Pancreas (tissue), 10 donors: ENCODE results near the gene METTL1. TPM values are rescaled to one million over a fixed set of nuclear protein-coding genes. Genes with fewer than 3 reads are reported as not detected.

Source experiments
- ATAC-seq, 4 donors: fragments of 200-7000 bp; cut with Tn5 transposase; one replicate each; pipeline versions ENCODE4 v1.8.0 to v1.9.1; 2020; ENCODE audit warnings: mild to moderate bottlenecking in 4 of 4, moderate library complexity in 4 of 4
- DNase-seq, 6 donors: peaks; one replicate each; pipeline ENCODE4 v3.0.0-alpha.2; 2020
- FAIRE-seq: peaks from 2 replicates; lab custom pipeline; 2012; peaks lifted over from hg19 to GRCh38; lab: Jason Lieb, UNC
- H3K27ac ChIP-seq, 4 donors: fragments of 200-600 bp; sonication (generic); 1 replicate in 3 of 4; 2 replicates in 1 of 4; pipeline versions ENCODE4 v1.5.0 to v1.8.0; 2020
- H3K27me3 ChIP-seq, 4 donors: fragments of 200-600 bp; one replicate each; pipeline ENCODE4 v1.8.0; 2021
- H3K36me3 ChIP-seq, 3 donors: fragments of 200-600 bp; sonication (generic) in 1 of 3; one replicate each; pipeline versions ENCODE4 v1.5.0 to v1.8.0; 2020 to 2021
- H3K4me1 ChIP-seq, 3 donors: fragments of 200-600 bp; one replicate each; pipeline ENCODE4 v1.8.0; 2021
- H3K4me3 ChIP-seq, 4 donors: fragments of 200-600 bp; sonication (generic) in 2 of 4; one replicate each; pipeline versions ENCODE4 v1.5.0 to v1.8.0; 2020 to 2021
- H3K9me3 ChIP-seq, 4 donors: fragments of 200-600 bp; one replicate each; pipeline ENCODE4 v1.8.0; 2021
- WGBS, 2 donors: extraction: QIAGEN DNeasy Blood & Tissue Kit; methylation state at CpG; one replicate each; pipeline ENCODE4 v1.1.7; 2013; 5-methylcytosine and 5-hydroxymethylcytosine counted together
- intact Hi-C, 3 donors: fragments of 100-400 bp; cut with DNase I; formaldehyde crosslinking; loops; one replicate each; pipeline versions ENCODE4 v1.11.1 to v1.14.2; 2022
- polyA plus RNA-seq, 2 donors: library from polyadenylated mRNA; stranded (reverse); fragments of 200-250 nt; gene quantifications; one replicate each; pipeline ENCODE4 v1.2.3, GENCODE V29; 2013
- total RNA-seq, 6 donors: library from RNA; stranded (reverse); fragmentation: NEBNext Ultra II Directional in 4 of 6; extraction: Animal tissue kit (Norgen Biotek cat#: 25700) in 4 of 6; gene quantifications; one replicate each; pipeline versions ENCODE4 v1.2.1 to v1.2.4, GENCODE V29; 2021 to 2023
- TF ChIP-seq, protein P1 (sequence below), 4 donors: fragments of 200-600 bp; sonication (generic) in 3 of 4; IDR thresholded peaks; one replicate each; pipeline versions ENCODE4 v1.5.0 to v1.8.0; 2021; ENCODE audit warnings: antibody characterized with exemption in 4 of 4
- donor health status: healthy with polysubstance abuse.
- donor health status: DM: no; HTN: no; CAD: no; lungs with moderate emphysema.
- donor health status: DM: no; HTN: no; CAD: no.
- donor health status: control.
- donor health status: control.
- donor health status: Bipolar disorder and iron deficiency.
- donor health status: DM: yes; HTN: yes; CAD: no.
- donor health status: DM: no; HTN: no; CAD: no.
- donor health status: DM: no; HTN: no; CAD: no.
- donor health status: DM: yes; HTN: yes; CAD: no.

Gene METTL1
- total and polyA plus RNA-seq, 8 donors: 11.5 to 55.9 (median 23.0) TPM

DNA sequence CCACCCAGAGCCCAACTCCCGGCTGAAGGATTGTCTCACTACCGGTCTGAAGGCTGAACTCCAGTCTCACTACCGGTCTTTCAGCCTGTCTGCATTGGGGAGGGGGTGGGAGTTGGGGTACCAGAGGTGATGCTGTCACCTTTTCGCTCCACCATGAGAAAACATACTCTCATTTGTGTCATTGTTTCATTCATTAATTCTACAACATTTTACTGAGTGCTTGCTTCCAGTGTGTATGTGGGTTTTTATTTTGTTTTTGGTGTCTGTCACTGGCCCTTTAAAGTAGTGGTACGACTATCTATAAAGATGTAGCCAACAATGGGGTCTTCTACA lies 19.3 kb downstream of the METTL1 start:
- H3K4me3 ChIP-seq: peak overlapping the region in 1 of 4 donors; percentile 77
- H3K9me3 ChIP-seq: no peaks in the 10 kb centered on the region
- DNase-seq: no peak
- 0 to 1% methylated on average over 5 of the region's 5 CpGs for WGBS, 2 donors
- H3K27ac ChIP-seq: peak overlapping the region; percentile 46 to 72 (median 64)
- ATAC-seq: no peak
- TF ChIP-seq, protein P1, sequence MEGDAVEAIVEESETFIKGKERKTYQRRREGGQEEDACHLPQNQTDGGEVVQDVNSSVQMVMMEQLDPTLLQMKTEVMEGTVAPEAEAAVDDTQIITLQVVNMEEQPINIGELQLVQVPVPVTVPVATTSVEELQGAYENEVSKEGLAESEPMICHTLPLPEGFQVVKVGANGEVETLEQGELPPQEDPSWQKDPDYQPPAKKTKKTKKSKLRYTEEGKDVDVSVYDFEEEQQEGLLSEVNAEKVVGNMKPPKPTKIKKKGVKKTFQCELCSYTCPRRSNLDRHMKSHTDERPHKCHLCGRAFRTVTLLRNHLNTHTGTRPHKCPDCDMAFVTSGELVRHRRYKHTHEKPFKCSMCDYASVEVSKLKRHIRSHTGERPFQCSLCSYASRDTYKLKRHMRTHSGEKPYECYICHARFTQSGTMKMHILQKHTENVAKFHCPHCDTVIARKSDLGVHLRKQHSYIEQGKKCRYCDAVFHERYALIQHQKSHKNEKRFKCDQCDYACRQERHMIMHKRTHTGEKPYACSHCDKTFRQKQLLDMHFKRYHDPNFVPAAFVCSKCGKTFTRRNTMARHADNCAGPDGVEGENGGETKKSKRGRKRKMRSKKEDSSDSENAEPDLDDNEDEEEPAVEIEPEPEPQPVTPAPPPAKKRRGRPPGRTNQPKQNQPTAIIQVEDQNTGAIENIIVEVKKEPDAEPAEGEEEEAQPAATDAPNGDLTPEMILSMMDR (IDR thresholded peaks at IDR 0.05): no peak
- peaks cover 0 to 15% (median 14%) of the 10 kb centered on the region in 3 donors for H3K4me1 ChIP-seq
- no peak for FAIRE-seq
- peaks cover 0 to 21% (median 13%) of the 10 kb centered on the region in 3 donors for H3K36me3 ChIP-seq
- intact Hi-C loops: no loop called here
- H3K27me3 ChIP-seq: no peaks in the 10 kb centered on the region

GRCh38 chr12:57751788-57752667 lies 19.9 kb downstream of the METTL1 start, which contains the start of gene CDK4:
CDK4 (minus strand) TSS chr12:57752310; CDS start chr12:57751717, 593 bp downstream.
- no peaks in the 10 kb centered on the region for H3K27me3 ChIP-seq
- FAIRE-seq (peak; percentile 23), ATAC-seq (peak; percentile 84 to 92 (median 85)), DNase-seq (peak; percentile 97 to 100 (median 100))
- TF ChIP-seq, protein P1 (IDR thresholded peaks at IDR 0.05): no peak
- peak within 1 kb of the TSS; percentile 31 to 77 (median 74) for H3K4me3 ChIP-seq
- peak within 1 kb of the TSS; percentile 74 to 89 (median 81) for H3K27ac ChIP-seq
- peaks cover 0 to 25% (median 14%) of the 10 kb centered on the region in 3 donors for H3K36me3 ChIP-seq
- H3K4me1 ChIP-seq: peaks cover 0 to 15% (median 14%) of the 10 kb centered on the region in 3 donors
- 0 to 1% methylated on average over 55 to 58 of the region's 58 CpGs for WGBS, 2 donors
- H3K9me3 ChIP-seq: no peaks in the 10 kb centered on the region
- intact Hi-C loops: no loop called here

GRCh38 chr12:57751432-57751787 lies 20.5 kb downstream of the METTL1 start:
- Histone ChIP-seq H3K27me3 (no peaks in the 10 kb centered on the region), H3K36me3 (peaks cover 0 to 25% (median 14%) of the 10 kb centered on the region in 3 donors), H3K4me1 (peaks cover 0 to 13% (median 12%) of the 10 kb centered on the region in 3 donors), H3K9me3 (no peaks in the 10 kb centered on the region), H3K4me3 (peak overlapping the region; percentile 31 to 77 (median 74)), H3K27ac (peak overlapping the region in 3 of 4 donors; percentile 74 to 89 (median 78))
- intact Hi-C loops: no loop called here
- peak in 1 of 6 donors; percentile 36 for DNase-seq
- TF ChIP-seq, protein P1 (IDR thresholded peaks at IDR 0.05): no peak
- 10 to 15% methylated on average over 8 of the region's 8 CpGs for WGBS, 2 donors
- no peak for FAIRE-seq
- no peak for ATAC-seq

GRCh38 chr12:57750561-57751431 lies 21.1 kb downstream of the METTL1 start:
- H3K4me3 ChIP-seq: peak overlapping the region in 3 of 4 donors; percentile 73 to 77 (median 74)
- no peak for ATAC-seq

More at GRCh38 chr12:57750561-57751431, 21.1 kb downstream of the METTL1 start:
- H3K9me3 ChIP-seq: no peaks in the 10 kb centered on the region
- DNase-seq (no peak), FAIRE-seq (no peak)
- no peaks in the 10 kb centered on the region for H3K27me3 ChIP-seq
- peak overlapping the region in 2 of 4 donors; percentile 74 to 89 for H3K27ac ChIP-seq
- peaks cover 0 to 25% (median 14%) of the 10 kb centered on the region in 3 donors for H3K36me3 ChIP-seq
- TF ChIP-seq, protein P1 (IDR thresholded peaks at IDR 0.05): no peak
- WGBS, 2 donors: 83% methylated on average over 15 of the region's 15 CpGs
- intact Hi-C loops: no loop called here
- H3K4me1 ChIP-seq: peaks cover 0 to 14% (median 9%) of the 10 kb centered on the region in 3 donors
